NK-92 (cell line): ENCODE results near the gene E2F1.

Experiments
- DNase-seq: peaks from one replicate; lab custom pipeline; 2025; ENCODE audit not compliant: unreplicated experiment; lab: John Stamatoyannopoulos, UW

Gene E2F1, protein sequence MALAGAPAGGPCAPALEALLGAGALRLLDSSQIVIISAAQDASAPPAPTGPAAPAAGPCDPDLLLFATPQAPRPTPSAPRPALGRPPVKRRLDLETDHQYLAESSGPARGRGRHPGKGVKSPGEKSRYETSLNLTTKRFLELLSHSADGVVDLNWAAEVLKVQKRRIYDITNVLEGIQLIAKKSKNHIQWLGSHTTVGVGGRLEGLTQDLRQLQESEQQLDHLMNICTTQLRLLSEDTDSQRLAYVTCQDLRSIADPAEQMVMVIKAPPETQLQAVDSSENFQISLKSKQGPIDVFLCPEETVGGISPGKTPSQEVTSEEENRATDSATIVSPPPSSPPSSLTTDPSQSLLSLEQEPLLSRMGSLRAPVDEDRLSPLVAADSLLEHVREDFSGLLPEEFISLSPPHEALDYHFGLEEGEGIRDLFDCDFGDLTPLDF

DNA sequence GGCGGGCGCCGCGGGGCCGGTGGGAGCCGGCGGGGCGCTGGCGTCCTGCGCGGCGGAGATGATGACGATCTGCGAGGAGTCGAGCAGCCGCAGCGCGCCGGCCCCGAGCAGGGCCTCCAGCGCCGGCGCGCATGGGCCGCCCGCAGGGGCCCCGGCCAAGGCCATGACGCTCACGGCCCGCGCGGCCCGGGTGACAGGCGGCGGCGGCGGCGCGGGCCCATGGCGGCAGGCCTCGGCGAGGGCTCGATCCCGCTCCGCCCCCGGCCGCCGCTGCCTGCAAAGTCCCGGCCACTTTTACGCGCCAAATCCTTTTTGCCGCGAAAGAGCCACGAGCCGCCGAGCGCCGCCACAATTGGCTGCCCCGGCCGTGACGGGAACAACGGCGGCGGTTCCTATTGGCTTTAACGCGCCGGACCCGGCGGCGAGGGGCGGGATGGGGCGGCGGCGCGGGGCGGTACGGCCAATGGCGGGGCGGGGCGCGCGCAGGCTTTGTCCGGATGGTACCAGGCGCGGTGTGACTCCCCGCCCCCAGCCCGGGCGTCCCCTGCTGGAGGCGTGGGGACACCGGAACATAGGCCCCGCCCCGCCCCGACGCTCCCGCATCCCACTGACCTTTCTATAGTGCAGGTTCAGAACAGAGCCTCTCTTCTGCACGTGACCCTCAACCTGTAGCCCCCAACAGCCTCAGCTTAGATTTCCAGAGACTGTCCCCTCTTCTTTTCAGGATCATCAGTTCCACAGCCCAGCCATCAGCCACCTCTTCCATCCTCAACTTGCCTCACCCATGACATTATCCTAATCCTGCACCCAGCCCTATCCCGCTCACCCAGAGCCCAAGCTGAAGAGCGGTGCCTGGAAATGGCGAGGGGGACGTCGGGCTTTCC, at the start of gene E2F1:
E2F1 (minus strand) TSS at position 286 of the 884 bp plus-strand sequence; CDS start at position 165, 121 bp downstream.
- peak; percentile 73 for DNase-seq

DNA sequence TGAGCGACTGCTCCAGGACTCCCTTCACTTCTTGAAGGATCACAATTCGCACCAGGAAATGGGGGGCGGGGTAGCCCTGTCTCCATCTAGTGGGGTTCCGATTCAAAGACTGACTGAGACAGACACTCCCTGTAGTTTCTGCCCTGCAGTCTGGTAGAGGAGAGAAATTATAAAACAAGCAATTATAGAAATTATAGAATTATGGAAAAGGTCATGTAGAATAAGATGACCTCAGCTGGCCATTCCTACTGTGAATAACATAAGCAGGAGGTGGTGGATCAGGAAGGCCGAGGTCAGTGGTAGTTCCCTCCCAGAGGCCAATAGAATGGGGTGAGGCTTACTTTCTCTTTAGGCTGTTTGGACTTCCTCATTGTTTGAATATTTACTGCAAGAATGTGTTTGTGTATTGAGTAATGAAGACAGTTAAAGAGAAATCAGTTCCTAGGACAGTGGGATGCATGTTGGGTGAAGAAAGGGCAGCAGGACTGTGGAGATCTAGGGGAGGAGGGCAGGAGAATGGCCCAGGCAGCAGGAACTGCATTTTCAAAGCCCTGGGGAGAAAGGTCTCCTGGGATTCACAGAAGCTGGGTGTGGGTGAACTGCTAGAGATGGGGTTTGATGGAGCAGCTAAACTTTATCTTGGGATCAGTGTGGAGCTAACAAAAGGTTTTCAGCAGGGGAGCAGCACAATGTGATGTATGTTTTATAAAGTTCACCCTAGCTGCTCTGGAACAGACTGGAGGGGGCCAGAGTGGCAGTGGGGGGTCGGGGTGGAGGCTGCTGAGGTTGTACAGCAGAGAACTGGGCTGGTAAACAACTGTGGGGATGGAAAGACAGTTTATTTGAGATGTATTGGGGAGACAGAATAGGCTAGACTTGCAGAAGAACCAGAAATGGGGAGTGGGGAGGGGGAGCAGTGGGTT, 47.7 kb upstream of the E2F1 start:
- DNase-seq: no peak

DNA sequence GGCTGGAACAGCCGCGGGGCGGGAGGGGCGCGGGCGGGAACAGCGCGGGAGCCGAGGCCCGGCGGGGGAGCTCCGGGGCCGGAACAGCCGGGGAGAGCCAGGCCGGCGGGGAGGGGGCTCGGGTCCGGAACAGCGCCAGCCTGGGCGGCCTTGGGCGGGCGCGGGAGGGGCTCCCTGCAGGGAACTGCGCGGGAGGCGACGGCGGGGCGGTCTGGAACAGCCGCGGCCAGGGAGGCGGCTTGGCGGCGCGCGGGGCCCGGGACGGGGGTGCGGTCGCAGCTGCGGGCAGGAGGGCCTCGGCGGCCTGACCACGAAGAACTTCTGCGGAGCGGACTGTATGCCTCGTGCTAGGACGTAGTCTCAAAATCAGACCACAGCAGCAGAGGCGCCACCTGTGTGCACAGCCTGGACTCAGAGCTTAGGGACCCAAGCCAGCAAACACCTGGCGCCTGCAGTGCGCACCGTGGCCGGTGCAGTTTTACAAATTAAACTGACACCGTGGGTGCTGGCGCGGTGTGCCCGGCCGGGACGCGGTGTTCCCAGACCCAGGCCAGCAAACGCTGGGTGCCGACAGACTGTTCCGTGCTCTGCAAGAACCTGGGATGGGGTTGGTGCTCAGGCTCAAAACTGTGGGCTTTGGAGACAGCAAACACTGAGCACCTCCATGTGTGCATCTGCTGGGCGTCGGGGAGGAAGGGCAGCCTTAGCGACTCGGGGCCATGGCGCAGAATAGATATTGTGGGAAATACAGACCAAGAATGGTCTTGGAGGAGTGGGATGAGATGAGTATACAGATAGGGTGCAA, 46.2 kb upstream of the E2F1 start:
- no peak for DNase-seq

DNA sequence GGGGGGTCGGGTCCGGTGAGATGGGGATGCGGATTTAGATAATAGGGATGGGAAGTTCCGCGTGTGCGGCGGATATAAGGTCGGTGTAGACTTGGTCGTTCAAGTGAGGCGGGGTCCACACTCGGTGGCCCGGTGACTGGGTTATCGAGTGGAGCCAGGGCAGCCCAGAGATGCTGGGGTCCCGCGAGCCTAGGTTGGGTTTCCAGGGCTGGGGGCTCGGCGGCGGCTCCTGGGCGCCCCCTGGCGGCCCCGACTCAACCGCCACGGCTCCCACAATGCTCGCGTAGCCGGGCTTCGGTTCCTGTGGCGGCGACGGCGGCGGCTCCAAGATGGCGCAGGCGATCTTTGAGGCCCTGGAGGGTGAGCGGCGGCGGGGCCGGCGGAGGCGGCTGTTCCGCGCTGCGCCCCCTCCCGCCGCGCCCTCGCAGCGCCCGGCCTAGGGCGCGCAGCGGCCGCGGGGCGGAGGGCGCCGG, 45.5 kb upstream of the E2F1 start, which contains the start of gene ZNF341:
ZNF341 (plus strand) TSS at position 304 of the 473 bp plus-strand sequence; CDS start at position 330, 26 bp downstream.
- DNase-seq: peak; percentile 15

DNA sequence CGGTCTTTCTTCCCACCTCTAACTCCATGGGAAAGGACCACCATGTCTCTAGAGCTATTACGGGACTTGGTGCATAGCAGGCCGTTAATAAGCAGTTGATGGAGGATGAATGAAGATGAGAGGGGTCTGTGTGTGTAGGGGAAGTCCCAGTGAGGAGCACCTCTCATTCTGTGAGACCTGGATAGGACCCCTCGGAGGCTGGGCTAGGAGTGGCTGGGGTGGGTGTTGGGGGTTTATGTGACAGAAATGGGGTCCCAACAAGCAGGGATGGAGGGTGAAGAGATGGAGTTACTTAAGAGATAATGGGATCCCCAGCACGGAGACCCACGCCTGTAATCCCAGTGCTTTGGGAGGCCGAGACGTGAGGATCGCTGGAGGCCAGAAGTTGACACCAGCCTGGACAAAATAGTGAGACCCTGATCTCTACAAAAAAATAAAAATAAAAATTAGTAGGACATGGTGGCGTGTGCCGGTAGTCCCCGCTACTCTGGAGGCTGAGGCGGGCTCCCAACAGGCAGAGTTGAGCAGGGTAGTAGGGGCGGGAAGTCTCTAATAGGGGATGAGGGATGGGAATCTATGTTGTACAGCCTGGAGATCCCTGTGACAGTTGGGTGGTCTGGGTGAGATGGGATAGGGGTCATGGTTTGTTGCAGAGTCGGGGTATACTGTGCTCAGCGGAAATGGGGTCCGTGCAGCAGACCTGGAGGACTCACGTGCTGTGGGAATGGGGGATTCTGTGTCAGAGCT, 44.9 kb upstream of the E2F1 start:
- no peak for DNase-seq

DNA sequence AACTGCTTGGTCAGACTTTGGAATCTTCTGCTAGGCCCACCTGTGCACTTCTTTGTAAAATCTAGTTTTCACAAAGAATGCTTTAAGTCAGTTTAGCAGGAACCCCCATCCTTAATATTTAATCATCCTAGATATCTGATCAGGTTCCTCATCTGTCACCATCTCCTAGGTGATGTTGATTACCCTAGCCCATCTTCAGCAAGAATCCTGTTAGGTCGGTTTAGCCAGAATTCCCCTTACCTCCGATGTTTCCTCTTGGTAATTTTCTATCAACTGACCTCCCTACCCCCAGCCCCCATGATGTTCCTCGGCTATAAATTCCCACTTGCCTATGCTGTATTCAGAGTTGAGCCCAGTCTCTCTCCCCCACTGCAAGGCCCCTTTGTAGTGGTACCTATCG, 42.9 kb upstream of the E2F1 start:
- no peak for DNase-seq

DNA sequence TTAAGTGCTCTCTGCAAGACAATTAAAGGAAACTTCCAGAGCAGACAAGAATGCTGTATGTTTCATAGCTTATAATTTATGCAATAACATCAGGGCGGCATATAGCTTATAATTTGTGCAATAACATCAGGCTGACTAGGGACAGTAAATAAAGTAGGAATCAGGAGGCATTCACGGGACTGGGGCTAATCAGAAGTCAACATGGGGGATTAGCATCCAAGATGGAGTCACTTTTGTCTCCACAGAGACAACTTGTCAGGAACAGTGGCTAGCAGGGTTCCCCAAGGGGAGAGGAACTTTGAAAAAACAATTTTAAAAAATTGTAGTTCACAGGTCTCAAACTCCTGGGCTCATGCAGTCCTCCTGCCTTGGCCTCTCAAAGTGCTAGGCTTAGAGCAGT, 42.3 kb upstream of the E2F1 start:
- DNase-seq: no peak

DNA sequence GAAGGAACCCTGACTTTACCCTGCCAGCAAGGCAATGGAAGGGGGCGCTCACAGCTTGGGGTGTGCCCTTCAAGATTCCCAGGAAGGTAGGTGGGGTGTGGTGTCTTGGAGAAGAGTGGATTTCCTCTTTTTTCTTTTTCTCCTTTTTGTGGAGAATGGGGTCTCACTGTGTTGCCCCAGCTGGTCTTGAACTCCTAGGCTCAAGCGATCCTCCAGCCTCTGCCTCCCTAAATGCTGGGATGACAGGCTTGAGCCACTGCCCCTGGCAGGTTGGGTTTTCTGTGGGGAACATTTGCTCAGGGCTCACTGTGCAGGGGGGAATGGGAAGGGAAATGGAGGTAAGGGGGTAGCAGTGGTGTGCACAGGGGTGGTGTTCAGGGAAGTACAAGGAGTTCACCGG, 41.6 kb upstream of the E2F1 start:
- no peak for DNase-seq

DNA sequence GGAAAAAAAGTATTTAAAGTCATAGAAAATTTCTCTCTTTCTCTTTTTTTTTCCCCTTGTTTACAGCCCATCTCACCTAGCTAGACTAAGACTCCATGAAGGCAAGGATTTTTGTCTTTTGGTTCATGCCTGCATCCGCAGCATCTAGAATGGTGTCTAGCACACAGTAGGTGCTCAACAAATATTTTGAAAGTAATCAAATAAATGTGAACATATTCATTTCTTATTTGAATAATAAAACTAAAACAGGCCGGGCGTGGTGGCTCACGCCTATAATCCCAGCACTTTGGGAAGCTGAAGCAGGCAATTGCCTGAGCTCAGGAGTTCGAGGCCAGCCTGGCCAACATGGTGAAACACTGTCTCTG, 40.9 kb upstream of the E2F1 start:
- no peak for DNase-seq

DNA sequence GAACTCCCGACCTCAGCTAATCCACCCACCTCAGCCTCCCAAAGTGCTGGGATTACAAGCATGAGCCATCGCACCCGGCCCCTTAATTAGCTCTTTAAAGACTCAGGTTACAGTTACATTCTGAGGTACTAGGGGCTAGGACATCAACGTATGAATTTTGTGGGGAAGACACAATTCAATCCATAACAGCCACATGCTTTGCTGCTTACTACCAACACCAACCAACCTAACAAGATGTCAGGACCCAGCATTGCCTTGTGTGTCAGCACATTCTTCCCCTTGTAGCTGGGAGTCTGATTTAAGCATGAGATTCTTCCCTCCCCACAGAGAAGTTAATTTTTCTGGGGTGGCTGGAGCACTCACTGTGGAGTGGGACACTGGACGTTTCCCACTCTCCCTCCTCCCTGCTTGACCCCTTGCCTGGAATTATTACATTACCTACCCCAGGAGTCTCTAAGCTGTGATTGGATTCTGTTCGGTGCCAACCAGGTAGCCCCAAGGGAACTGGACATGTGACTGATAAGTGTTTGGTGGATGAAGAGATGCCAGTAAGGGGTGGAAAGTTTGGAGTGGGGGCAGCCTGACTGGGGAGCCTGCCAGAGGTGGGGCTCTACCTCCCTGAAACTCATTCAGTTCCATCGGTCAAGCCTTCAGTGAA, 39.6 kb upstream of the E2F1 start:
- DNase-seq: no peak

DNA sequence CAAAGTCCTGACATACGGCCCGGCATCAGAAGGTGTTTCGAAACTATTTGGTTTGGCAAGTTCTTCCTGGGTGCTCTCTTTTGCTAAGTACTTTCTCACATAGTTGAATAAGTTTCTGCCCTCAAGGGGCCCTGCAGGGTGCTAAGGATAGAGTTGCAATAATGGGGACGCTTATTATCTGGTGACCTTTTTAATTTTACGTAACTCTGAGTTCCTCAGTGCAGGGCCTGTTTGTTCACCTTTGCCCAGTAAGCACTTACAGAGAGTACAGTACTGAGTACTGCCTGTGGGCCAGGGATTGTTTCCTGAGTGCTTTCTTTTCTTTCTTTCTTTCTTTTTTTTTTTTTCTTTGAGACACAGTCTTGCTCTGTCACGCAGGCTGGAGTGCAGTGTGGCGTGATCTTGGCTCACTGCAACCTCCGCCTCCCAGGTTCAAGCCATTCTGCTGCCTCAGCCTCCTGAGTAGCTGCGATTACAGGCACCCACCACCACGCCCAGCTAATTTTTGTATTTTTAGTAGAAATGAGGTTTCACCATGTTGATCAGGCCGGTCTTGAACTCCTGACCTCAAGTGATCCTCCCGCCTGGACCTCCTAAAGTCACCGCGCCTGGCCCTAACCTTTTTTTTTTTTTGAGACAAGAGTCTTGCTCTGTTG, 38.4 kb upstream of the E2F1 start:
- no peak for DNase-seq

DNA sequence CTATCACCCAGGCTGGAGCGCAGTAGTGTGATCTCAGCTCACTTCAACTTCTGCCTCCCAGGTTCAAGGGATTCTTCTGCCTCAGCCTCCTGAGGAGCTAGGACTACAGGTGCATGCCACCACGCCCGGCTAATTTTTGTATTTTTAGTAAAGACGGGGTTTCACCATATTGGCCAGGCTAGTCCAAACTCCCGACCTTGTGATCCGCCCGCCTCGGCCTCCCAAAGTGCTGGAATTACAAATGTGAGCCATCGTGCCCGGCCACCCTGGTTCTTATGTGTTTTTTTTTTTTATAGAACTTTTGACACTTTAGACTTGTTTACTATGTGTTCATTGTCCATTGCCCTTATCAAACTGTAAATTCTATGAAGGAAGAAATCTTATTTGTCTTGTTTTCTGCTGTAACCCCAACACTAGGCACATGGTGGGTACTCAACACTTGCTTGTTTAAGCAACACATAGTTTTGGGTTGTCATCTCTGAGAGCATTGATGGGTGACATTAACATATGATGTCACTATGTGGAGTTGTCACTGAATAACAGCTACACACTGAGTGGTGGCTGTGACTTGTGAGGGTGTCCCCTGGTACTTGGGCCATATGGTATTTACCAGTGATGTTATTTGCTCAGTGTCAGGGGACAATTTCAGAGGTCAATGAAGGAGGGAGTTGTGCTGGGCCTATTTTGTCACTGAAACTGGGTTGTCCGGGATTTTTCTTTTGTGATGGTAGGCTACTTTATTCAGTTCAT, 35.4 kb upstream of the E2F1 start:
- DNase-seq: no peak

DNA sequence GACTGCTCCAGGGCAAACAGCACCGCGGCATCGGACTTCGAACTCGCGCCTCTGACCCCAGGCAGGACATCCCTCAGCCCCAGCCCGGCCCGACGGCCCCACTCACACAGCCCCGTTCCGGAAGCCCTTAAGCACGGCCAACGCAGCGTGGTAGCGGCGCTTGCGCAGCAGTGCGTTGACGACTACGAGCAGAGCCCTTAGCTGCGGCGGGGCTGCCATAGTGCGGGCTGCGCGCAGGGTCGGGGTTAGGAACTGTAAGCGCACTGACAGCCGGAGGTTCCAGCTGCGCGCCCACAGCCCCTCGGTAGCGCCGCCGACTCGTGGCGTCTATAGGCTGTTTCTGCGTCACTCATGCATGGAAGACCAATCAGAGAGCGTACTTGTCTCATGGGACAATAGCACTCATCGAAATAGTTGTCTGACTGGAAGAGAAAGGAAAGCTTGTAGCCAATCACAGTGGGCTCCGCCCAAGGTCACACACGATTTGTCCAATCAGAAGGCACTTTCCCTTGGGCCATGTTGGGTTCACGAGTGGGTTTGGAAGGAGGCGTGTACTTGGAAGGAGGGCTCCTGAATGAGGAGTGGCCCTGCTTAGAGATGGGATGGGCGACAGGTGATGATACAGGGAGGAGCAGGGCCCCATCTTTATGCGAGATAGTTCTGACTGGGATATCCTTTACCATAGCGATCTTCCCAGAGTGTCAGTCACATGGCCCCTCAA, 34.0 kb upstream of the E2F1 start, which contains the start of gene PXMP4:
PXMP4 (minus strand) TSS at position 322 of the 721 bp plus-strand sequence; CDS start at position 219, 103 bp downstream.
- peak; percentile 38 for DNase-seq

DNA sequence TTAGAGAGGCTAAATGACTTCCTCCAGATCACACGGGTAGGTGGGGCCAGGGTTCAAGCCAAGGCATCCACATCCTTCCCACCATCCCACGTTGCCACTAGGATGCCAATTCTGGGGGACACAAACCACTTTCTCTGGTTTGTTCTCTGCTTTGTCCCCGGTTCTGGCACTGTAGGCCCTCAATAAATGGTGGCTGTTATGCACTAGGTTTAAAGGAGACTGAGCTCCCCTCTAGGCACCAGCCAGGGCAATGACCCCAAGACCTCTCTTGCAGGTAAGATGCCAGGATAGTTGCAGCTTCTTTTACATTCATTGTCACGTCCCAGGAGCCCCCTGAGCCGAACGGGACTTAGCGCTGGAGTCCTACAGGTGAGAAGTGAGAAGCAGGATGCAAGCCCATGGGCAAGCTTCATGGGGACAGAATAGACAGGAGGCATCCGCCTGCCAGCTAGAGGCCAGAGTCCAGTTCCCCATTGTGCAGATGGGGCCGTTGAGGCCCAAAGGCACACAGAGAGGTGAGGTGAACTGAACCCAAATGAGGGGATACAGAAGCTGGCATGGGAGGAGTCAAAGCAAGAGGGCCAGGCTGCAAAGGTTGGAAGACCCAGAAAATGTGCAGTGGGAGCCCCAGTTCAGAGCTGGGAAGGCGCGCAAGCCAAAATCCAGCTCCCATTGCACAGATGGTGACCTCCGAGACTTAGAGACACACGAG, 33.2 kb upstream of the E2F1 start:
- DNase-seq: no peak

DNA sequence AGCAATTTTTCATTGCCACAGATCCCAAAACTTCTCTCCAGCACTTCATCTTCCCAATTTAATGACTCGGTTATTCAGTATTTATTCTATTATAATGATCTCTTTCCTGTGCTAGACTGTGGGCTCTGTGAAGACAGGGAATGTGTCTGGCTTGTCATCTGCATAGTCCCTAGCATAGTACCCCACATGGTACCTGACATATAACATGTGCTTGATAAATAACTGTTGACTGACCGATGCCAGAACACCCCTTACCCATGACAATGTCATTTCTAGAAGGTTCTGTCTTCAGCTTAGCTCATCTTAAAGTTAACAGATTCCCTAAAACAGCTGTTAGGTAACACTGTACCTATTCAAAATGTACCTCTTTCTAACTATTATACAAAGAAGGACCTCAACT, 30.3 kb upstream of the E2F1 start:
- no peak for DNase-seq

DNA sequence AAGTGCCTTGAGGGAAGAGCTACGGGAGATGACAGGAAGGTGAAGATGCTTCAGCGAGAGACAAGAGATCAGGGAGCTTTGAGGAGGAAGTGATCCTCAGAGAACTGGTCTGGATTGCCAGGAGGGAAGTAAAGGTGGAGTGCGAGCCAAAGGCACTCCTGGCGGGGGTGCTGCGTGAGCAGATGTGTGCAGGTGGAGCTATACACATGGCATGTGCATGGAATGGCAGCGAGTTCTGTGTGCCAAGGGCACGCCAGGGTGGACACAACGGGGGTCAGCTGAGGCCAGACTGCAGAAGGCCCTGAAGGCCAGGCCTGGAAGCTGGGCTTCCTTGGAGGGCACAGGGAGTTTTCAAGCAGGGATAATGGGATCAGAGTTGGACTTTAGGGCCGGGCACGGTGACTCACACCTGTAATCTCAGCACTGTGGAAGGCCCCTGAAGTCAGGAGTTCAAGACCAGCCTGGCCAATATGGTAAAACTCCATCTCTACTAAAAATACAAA, 27.7 kb upstream of the E2F1 start:
- DNase-seq: no peak
